ENCODE results near the gene MAP3K5.

The MAP3K5 gene

GRCh38 chr6:136633355-136633754 is 158.9 kb downstream of the MAP3K5 start:
- no peak overlapping the region for H3K4me3 ChIP-seq (ENCODE audit: low read depth, low read length)
- no peak for DNase-seq (ENCODE audit: low read depth)
- in situ Hi-C loops (cut with HindIII; ENCODE audit: low sequenced_read_pairs): no loop called here
- TF ChIP-seq CTCF (IDR thresholded peaks at IDR 0.05; ENCODE audit: low read depth, low read length, missing control alignments): no peak

- in situ Hi-C loops (cut with HindIII; ENCODE audit: low sequenced_read_pairs): no loop called here
- peak; percentile 55 for DNase-seq (ENCODE audit: low read depth)
- H3K4me3 ChIP-seq (ENCODE audit: low read depth, low read length): no peak overlapping the region
- no peak for TF ChIP-seq CTCF (IDR thresholded peaks at IDR 0.05; ENCODE audit: low read depth, low read length, missing control alignments)
Observed at GRCh38 chr6:136628996-136629395, 163.3 kb downstream of the MAP3K5 start.

- no peak for TF ChIP-seq CTCF (IDR thresholded peaks at IDR 0.05; ENCODE audit: low read depth, low read length, missing control alignments)
- in situ Hi-C loops (cut with HindIII; ENCODE audit: low sequenced_read_pairs): no loop called here
- H3K4me3 ChIP-seq (ENCODE audit: low read depth, low read length): no peak overlapping the region
- DNase-seq (ENCODE audit: low read depth): no peak
Observed at GRCh38 chr6:136627191-136627590, 165.1 kb downstream of the MAP3K5 start.

GRCh38 chr6:136625293-136625692 is 167.0 kb downstream of the MAP3K5 start:
- DNase-seq (ENCODE audit: low read depth): no peak
- no peak overlapping the region for H3K4me3 ChIP-seq (ENCODE audit: low read depth, low read length)
- in situ Hi-C loops (cut with HindIII; ENCODE audit: low sequenced_read_pairs): no loop called here
- no peak for TF ChIP-seq CTCF (IDR thresholded peaks at IDR 0.05; ENCODE audit: low read depth, low read length, missing control alignments)

GRCh38 chr6:136624347-136624746 is 167.9 kb downstream of the MAP3K5 start:
- H3K4me3 ChIP-seq (ENCODE audit: low read depth, low read length): no peak overlapping the region
- in situ Hi-C loops (cut with HindIII; ENCODE audit: low sequenced_read_pairs): no loop called here
- no peak for DNase-seq (ENCODE audit: low read depth)
- TF ChIP-seq CTCF (IDR thresholded peaks at IDR 0.05; ENCODE audit: low read depth, low read length, missing control alignments): no peak

GRCh38 chr6:136618086-136618485 is 174.2 kb downstream of the MAP3K5 start:
- in situ Hi-C loops (cut with HindIII; ENCODE audit: low sequenced_read_pairs): no loop called here
- no peak for DNase-seq (ENCODE audit: low read depth)
- no peak for TF ChIP-seq CTCF (IDR thresholded peaks at IDR 0.05; ENCODE audit: low read depth, low read length, missing control alignments)

GRCh38 chr6:136616527-136616926 is 175.8 kb downstream of the MAP3K5 start:
- in situ Hi-C loops (cut with HindIII; ENCODE audit: low sequenced_read_pairs): no loop called here
- TF ChIP-seq CTCF (IDR thresholded peaks at IDR 0.05; ENCODE audit: low read depth, low read length, missing control alignments): no peak
- H3K4me3 ChIP-seq (ENCODE audit: low read depth, low read length): no peak overlapping the region
- no peak for DNase-seq (ENCODE audit: low read depth)

More at GRCh38 chr6:136618086-136618485, 174.2 kb downstream of the MAP3K5 start:
- no peak overlapping the region for H3K4me3 ChIP-seq (ENCODE audit: low read depth, low read length)
